Measurements from ENCODE around the gene IL1RL1.

The IL1RL1 gene

DNA sequence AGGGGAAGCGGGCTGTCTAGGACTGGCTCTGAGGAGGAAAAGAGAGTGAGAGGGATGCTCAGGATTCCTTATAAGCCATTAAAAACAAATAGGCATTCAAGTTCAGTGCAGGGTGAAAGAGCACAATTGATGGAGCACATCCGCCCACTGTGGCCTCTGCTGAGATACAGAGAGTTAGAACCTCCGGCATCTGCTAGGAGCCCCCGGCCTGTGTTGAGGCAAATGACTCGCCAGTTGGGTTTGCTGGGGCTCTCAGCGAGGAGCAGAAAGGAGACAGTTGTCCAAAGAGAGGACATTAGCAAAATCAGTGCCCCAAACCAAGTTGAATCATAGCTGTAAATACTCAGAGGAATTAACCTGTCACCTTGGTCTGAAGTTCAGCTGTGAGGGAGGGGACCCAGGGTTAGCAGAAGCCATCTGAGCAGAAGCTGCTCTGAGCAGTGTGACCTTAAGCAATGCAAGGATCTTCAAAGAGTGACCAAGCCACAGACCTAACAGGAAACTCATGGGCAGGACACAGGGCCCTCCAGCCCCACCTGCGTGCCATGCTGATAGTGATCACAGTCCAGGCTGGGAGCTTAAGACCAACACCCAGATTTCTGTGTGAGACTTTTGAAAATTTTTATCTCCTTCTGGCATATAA is 88.3 kb downstream of the IL1RL1 start:
- in situ Hi-C loops (cut with MboI; ENCODE audit: low pct_unique_long_range_greater_than_20kb, low sequenced_read_pairs) = no loop called here
- DNase-seq = no peak

DNA sequence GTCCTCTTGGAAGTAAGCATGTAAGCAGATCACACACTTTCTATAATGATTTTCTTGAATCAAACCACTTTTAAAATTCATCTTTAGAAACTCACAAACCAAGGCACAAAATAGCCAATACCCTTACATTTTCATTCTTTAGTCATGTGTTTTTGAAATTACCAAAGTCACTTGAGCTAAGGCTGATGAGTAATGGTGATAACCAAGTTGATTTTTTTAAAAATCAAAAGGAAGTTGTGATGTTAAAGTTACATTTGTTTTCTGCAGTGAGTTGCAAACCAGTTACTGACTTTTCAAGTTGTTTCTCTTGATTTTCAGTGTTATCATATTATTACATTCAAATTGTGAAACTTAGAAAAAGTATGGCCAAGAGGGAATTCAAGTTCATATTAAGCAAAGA is 90.1 kb downstream of the IL1RL1 start:
- no peak for DNase-seq
- in situ Hi-C loops (cut with MboI; ENCODE audit: low pct_unique_long_range_greater_than_20kb, low sequenced_read_pairs) = no loop called here
